Neural progenitor cell (in vitro differentiated cells): ENCODE data around the gene CHRNA9.

ENCODE experiments used
- CTCF ChIP-seq: fragments of 200-600 bp; sonication (generic); IDR thresholded peaks from 2 replicates; pipeline ENCODE4 v1.5.1; 2017; ENCODE audit warnings: antibody characterized with exemption, mild to moderate bottlenecking
- EZH2 ChIP-seq: fragments of 200-600 bp; sonication (generic); IDR thresholded peaks from 2 replicates; pipeline ENCODE4 v1.6.1; 2017; ENCODE audit warnings: antibody characterized with exemption, mild to moderate bottlenecking, moderate library complexity
- EZH2phosphoT487 ChIP-seq: fragments of 200-600 bp; sonication (generic); IDR thresholded peaks from 2 replicates; pipeline ENCODE4 v1.6.1; 2017; ENCODE audit warnings: antibody characterized with exemption

- TF ChIP-seq EZH2 = no peak
- no peak for TF ChIP-seq CTCF
- no peak for TF ChIP-seq EZH2phosphoT487
These were observed 32.3 kb downstream of the CHRNA9 start for GRCh38 chr4:40367451-40367850.
